Neural progenitor cell (in vitro differentiated cells): ENCODE results near the gene CERT1. TPM values are rescaled to one million over a fixed set of nuclear protein-coding genes. Genes with fewer than 3 reads are reported as not detected.

Experiments used
- DNase-seq: peaks from one replicate; pipeline ENCODE4 v3.0.0-alpha.2; 2016; ENCODE audit warnings: low spot score
- H2AFZ ChIP-seq: fragments of 200-600 bp; sonication (generic); replicated peaks from 2 replicates; pipeline ENCODE4 v1.6.1; 2016; ENCODE audit warnings: antibody characterized with exemption
- H3F3A ChIP-seq: fragments of 200-600 bp; sonication (generic); 2 replicates; pipeline ENCODE4 v1.6.1; 2016; ENCODE audit warnings: antibody characterized with exemption, low read depth
- H3K27ac ChIP-seq: fragments of 200-600 bp; sonication (generic); 2 replicates; pipeline ENCODE4 v1.5.1; 2016; ENCODE audit warnings: mild to moderate bottlenecking
- H3K27me3 ChIP-seq: fragments of 200-600 bp; sonication (generic); 2 replicates; pipeline ENCODE4 v1.6.1; 2016; ENCODE audit warnings: mild to moderate bottlenecking, moderate library complexity
- H3K36me3 ChIP-seq: fragments of 200-600 bp; sonication (generic); 2 replicates; pipeline ENCODE4 v1.5.1; 2016
- H3K4me1 ChIP-seq: fragments of 200-600 bp; sonication (generic); 2 replicates; pipeline ENCODE4 v1.6.1; 2016; ENCODE audit warnings: mixed run types
- H3K4me2 ChIP-seq: fragments of 200-600 bp; sonication (generic); 2 replicates; pipeline ENCODE4 v1.6.1; 2016
- H3K4me3 ChIP-seq: fragments of 200-600 bp; sonication (generic); 2 replicates; pipeline ENCODE4 v1.5.1; 2016
- H3K79me2 ChIP-seq: fragments of 200-600 bp; sonication (generic); 2 replicates; pipeline ENCODE4 v1.6.1; 2016; ENCODE audit warnings: low read depth
- H3K9ac ChIP-seq: fragments of 200-600 bp; sonication (generic); 2 replicates; pipeline ENCODE4 v1.6.1; 2016
- H3K9me3 ChIP-seq: fragments of 200-600 bp; sonication (generic); 2 replicates; pipeline ENCODE4 v1.5.1; 2016; ENCODE audit warnings: low read depth
- H4K20me1 ChIP-seq: fragments of 200-600 bp; sonication (generic); 2 replicates; pipeline ENCODE4 v1.6.1; 2016; ENCODE audit warnings: low read depth
- H3K27ac Mint-ChIP-seq: 3 replicates; pipeline ENCODE4 v1.8.0; 2021; ENCODE audit warnings: mixed read lengths
- H3K27me3 Mint-ChIP-seq: 2 replicates; pipeline ENCODE4 v1.8.0; 2022; ENCODE audit warnings: low read depth, mild to moderate bottlenecking, inconsistent platforms, moderate library complexity, mixed read lengths; ENCODE audit not compliant: insufficient read depth
- H3K36me3 Mint-ChIP-seq: 3 replicates; pipeline ENCODE4 v1.8.0; 2021; ENCODE audit warnings: mixed read lengths
- H3K4me1 Mint-ChIP-seq: 3 replicates; pipeline ENCODE4 v1.8.0; 2021; ENCODE audit warnings: mixed read lengths
- H3K4me3 Mint-ChIP-seq: 3 replicates; pipeline ENCODE4 v1.8.0; 2021; ENCODE audit warnings: mild to moderate bottlenecking, moderate library complexity, mixed read lengths
- H3K9me3 Mint-ChIP-seq: 3 replicates; pipeline ENCODE4 v1.8.0; 2020; ENCODE audit warnings: mixed read lengths
- CTCF ChIP-seq: fragments of 200-600 bp; sonication (generic); IDR thresholded peaks from 2 replicates; pipeline ENCODE4 v1.5.1; 2017; ENCODE audit warnings: antibody characterized with exemption, mild to moderate bottlenecking
- EZH2 ChIP-seq: fragments of 200-600 bp; sonication (generic); IDR thresholded peaks from 2 replicates; pipeline ENCODE4 v1.6.1; 2017; ENCODE audit warnings: antibody characterized with exemption, mild to moderate bottlenecking, moderate library complexity
- EZH2phosphoT487 ChIP-seq: fragments of 200-600 bp; sonication (generic); IDR thresholded peaks from 2 replicates; pipeline ENCODE4 v1.6.1; 2017; ENCODE audit warnings: antibody characterized with exemption
- total RNA-seq: library from RNA; depleted of rRNA; stranded (reverse); fragments of >200 nt; gene quantifications from 2 replicates; pipeline ENCODE4 v1.2.3, GENCODE V29; 2015; ENCODE audit warnings: low replicate concordance

The CERT1 gene
- total RNA-seq, 1 donor from 2014 or later, result 50.4 TPM

GRCh38 chr5:75441560-75441959 lies 69.9 kb downstream of the CERT1 start:
- Histone ChIP-seq H3K4me2 (no peak overlapping the region), H3K27ac (no peak overlapping the region), H3K4me3 (no peak overlapping the region), H3K36me3 (no peaks in the 10 kb centered on the region), H3K27me3 (no peaks in the 10 kb centered on the region), H3K9ac (no peak overlapping the region), H3K4me1 (no peaks in the 10 kb centered on the region), H2AFZ (no peak overlapping the region), H3K79me2 (no peaks in the 10 kb centered on the region), H3F3A (no peaks in the 10 kb centered on the region), H4K20me1 (no peaks in the 10 kb centered on the region), H3K9me3 (no peaks in the 10 kb centered on the region)
- Mint-ChIP-seq H3K27ac (no peak overlapping the region), H3K4me1 (no peaks in the 10 kb centered on the region), H3K9me3 (peaks cover 32% of the 10 kb centered on the region), H3K27me3 (no peaks in the 10 kb centered on the region), H3K4me3 (no peak overlapping the region), H3K36me3 (peaks cover 16% of the 10 kb centered on the region)
- DNase-seq, result no peak
- TF ChIP-seq EZH2phosphoT487 (no peak), CTCF (no peak), EZH2 (no peak)

DNA sequence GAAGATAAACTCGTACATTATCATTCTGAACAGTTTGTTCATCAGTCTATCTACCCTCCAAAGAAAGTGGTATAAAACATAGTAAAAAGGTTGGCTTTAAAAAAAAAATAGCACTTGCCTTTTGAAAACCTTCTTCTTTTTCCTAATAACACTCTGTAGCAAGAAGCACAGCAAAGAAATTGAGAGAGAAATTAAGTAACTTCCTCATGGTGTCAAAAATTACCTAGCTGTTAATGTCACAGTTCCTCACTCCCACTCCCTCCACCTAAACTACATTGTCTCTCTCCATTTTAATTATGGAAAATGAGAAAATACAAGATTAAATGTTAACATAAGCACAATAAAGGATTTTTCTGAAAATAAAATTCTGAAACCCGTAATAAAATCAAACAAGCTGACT lies 72.2 kb downstream of the CERT1 start:
- H3K4me3 ChIP-seq, result no peak overlapping the region
- TF ChIP-seq EZH2 (no peak), EZH2phosphoT487 (no peak), CTCF (no peak)
- no peaks in the 10 kb centered on the region for H3K79me2 ChIP-seq
- no peaks in the 10 kb centered on the region for H3K27me3 Mint-ChIP-seq
- no peaks in the 10 kb centered on the region for H3K27me3 ChIP-seq
- no peak overlapping the region for H3K9ac ChIP-seq
- no peak overlapping the region for H2AFZ ChIP-seq
- H3K9me3 ChIP-seq, result no peaks in the 10 kb centered on the region
- DNase-seq, result no peak
- H3K4me1 ChIP-seq, result no peaks in the 10 kb centered on the region
- no peaks in the 10 kb centered on the region for H3K36me3 ChIP-seq
- no peak overlapping the region for H3K4me2 ChIP-seq
- H3K4me1 Mint-ChIP-seq, result no peaks in the 10 kb centered on the region
- peaks cover 16% of the 10 kb centered on the region for H3K9me3 Mint-ChIP-seq
- no peaks in the 10 kb centered on the region for H3F3A ChIP-seq
- no peak overlapping the region for H3K27ac Mint-ChIP-seq
- H4K20me1 ChIP-seq, result no peaks in the 10 kb centered on the region
- H3K36me3 Mint-ChIP-seq, result peaks cover 8% of the 10 kb centered on the region
- no peak overlapping the region for H3K4me3 Mint-ChIP-seq
- H3K27ac ChIP-seq, result no peak overlapping the region

DNA sequence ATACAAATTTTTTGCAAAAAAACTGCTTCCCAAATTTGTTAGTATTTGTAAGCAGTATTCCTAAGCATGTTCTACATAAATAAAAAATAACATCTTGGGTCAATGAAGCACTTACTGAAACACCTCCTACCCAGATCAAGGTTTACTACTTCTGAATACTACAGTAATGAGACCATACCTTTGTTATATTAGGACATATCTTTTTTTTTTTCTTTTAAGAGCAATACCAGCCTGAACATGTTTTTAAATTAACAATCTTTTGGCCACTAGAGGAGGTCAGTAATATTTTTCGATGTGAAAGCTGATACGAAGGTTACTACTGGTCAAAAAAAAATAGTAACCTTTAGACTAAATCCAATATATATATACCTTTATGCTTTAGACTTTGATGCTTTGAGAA lies 72.7 kb downstream of the CERT1 start:
- no peaks in the 10 kb centered on the region for H3F3A ChIP-seq
- H3K27me3 ChIP-seq, result no peaks in the 10 kb centered on the region
- no peak for TF ChIP-seq EZH2phosphoT487
- no peaks in the 10 kb centered on the region for H3K79me2 ChIP-seq
- Mint-ChIP-seq H3K27ac (no peak overlapping the region), H3K9me3 (peaks cover 14% of the 10 kb centered on the region), H3K27me3 (peaks cover 3% of the 10 kb centered on the region), H3K36me3 (peaks cover 8% of the 10 kb centered on the region), H3K4me1 (no peaks in the 10 kb centered on the region), H3K4me3 (no peak overlapping the region)
- no peaks in the 10 kb centered on the region for H3K36me3 ChIP-seq
- no peak overlapping the region for H2AFZ ChIP-seq
- H3K4me3 ChIP-seq, result no peak overlapping the region
- H3K4me2 ChIP-seq, result no peak overlapping the region
- no peaks in the 10 kb centered on the region for H3K9me3 ChIP-seq
- no peaks in the 10 kb centered on the region for H3K4me1 ChIP-seq
- H3K9ac ChIP-seq, result no peak overlapping the region
- DNase-seq, result no peak
- no peak overlapping the region for H3K27ac ChIP-seq
- no peaks in the 10 kb centered on the region for H4K20me1 ChIP-seq

GRCh38 chr5:75435096-75435495 lies 76.3 kb downstream of the CERT1 start:
- Histone ChIP-seq H4K20me1 (no peaks in the 10 kb centered on the region), H3K36me3 (no peaks in the 10 kb centered on the region), H2AFZ (no peak overlapping the region), H3K27me3 (no peaks in the 10 kb centered on the region), H3F3A (no peaks in the 10 kb centered on the region), H3K9me3 (no peaks in the 10 kb centered on the region), H3K79me2 (no peaks in the 10 kb centered on the region), H3K4me3 (no peak overlapping the region), H3K4me2 (no peak overlapping the region), H3K4me1 (no peaks in the 10 kb centered on the region), H3K27ac (no peak overlapping the region), H3K9ac (no peak overlapping the region)
- Mint-ChIP-seq H3K4me3 (no peak overlapping the region), H3K9me3 (no peaks in the 10 kb centered on the region), H3K4me1 (no peaks in the 10 kb centered on the region), H3K36me3 (no peaks in the 10 kb centered on the region), H3K27ac (no peak overlapping the region), H3K27me3 (peaks cover 4% of the 10 kb centered on the region)
- no peak for DNase-seq
- no peak for TF ChIP-seq CTCF
- no peak for TF ChIP-seq EZH2phosphoT487
- no peak for TF ChIP-seq EZH2
